ENCODE results near the gene PACSIN2.

PACSIN2 gene

DNA sequence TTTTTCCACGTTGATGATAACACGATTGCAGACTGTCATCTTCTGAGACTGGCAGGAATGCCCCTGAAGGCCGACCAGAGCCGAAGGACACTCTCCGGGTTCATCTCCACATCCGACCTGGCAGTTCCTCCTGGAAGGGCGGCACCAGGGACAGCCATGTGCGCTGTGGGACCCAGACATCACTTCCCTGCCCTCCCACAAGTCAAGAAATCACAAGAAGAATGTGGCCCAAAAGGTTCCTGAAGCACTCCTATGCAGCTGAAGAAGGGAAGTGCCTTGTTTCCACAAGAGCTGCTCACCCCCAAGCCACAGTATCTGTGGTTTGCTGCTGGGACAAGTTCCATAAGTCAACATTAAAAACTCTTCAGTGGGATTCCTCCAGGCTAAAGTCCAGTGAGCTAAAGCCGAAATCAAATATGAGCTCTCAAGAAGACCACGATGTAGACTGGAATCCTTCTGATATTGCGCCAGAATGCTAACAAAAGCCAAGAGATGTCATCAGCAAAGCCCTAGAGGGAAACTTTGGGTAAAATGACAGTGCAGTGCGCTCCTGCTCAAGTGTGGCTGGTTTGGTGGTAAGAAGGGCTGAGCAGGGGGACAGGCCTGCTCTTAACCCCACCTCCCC lies 21.2 kb downstream of the PACSIN2 start:
- peaks cover 9% of the 10 kb centered on the region for H3K9me3 ChIP-seq (ENCODE audit: low read length)
- H3K4me3 ChIP-seq (ENCODE audit: low read length), result no peak overlapping the region
- no peak overlapping the region for H2AFZ ChIP-seq (ENCODE audit: low read depth, low read length)
- no peaks in the 10 kb centered on the region for H3K27me3 ChIP-seq (ENCODE audit: insufficient read depth, low read length)
- H3K36me3 ChIP-seq (ENCODE audit: insufficient read depth, low read length), result peaks cover 6% of the 10 kb centered on the region
- peaks cover 14% of the 10 kb centered on the region for H3K4me1 ChIP-seq (ENCODE audit: insufficient read depth, low read length)

DNA sequence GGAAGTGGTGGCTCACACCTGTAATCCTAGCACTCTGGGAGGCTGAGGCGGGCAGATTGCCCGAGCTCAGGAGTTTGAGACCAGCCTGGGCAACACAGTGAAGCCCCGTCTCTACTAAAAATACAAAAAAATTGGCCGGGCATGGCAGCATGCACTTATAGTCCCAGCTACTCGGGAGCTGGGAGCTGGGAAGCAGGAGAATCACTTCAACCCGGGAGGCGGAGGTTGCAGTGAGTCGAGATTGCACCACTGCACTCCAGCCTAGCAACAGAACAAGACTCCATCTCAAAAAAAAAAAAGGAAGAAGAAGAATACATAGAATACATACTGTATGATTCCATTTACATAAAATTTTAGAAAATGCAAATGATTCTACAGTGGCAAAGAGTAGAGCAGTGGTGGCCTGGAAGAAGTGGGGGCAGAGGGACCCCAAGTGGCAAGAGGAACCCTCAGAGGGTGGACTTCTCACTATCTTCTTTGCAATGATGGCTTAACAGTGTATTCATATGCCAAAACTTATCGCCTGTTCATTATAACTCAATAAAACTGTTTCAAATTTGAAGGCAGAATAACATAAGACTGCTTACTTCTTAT lies 22.0 kb downstream of the PACSIN2 start:
- Histone ChIP-seq H3K36me3 (ENCODE audit: insufficient read depth, low read length) (peaks cover 6% of the 10 kb centered on the region), H3K4me1 (ENCODE audit: insufficient read depth, low read length) (peaks cover 14% of the 10 kb centered on the region), H2AFZ (ENCODE audit: low read depth, low read length) (no peak overlapping the region), H3K9me3 (ENCODE audit: low read length) (peaks cover 8% of the 10 kb centered on the region), H3K27me3 (ENCODE audit: insufficient read depth, low read length) (no peaks in the 10 kb centered on the region), H3K4me3 (ENCODE audit: low read length) (no peak overlapping the region)

DNA sequence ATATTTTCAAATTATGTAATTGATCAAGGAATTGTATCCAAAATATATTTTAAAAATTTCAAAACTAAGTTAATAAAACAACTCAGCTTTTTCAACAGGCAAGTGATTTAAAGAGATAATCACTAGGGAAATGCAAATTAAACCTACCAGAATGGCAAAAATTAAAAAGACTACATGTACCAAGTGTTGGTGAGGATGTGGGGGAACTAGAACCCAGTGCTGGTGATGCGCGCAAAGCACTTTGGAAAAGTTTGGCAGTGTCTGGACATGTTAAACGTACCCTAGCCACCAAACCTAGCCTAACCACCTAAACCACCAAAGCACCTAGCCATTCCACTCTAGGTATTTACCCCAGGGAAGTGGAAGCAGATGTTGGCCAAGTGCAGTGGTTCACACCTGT lies 22.9 kb downstream of the PACSIN2 start:
- Histone ChIP-seq H3K4me1 (ENCODE audit: insufficient read depth, low read length) (peaks cover 14% of the 10 kb centered on the region), H2AFZ (ENCODE audit: low read depth, low read length) (no peak overlapping the region)

DNA sequence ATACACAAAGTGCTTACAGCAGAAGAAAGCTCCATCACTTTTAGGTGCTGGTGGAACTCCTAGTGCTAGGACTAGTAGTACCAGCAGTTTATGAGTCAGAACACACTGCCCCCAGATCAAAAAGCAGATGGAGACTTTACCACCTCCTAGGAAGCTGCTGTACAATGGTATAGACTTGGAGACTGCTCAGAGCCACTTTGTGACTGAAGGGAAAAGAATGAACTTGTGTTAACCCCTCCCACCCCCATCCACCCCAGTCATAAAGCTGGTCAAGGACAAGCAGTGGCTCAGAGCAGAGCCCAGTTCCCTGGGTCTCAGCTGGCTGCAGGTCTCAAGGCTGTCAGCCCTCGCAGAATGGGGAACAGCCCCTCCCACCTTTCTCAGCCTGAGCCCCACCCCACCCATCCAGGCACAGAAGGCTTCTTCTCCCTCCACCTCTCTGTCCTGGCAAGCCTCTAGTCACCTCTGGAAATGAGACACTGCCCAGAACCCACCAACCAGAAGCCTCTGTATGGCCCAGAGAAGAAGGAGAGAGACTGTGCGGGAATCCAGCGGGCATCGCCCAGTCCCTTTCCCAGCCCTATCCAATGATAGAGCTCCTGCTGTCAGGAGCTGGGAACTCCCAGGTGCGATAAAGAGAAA lies 23.8 kb downstream of the PACSIN2 start:
- peaks cover 6% of the 10 kb centered on the region for H3K36me3 ChIP-seq (ENCODE audit: insufficient read depth, low read length)
- no peak overlapping the region for H2AFZ ChIP-seq (ENCODE audit: low read depth, low read length)
- peaks cover 20% of the 10 kb centered on the region for H3K4me1 ChIP-seq (ENCODE audit: insufficient read depth, low read length)
- H3K4me3 ChIP-seq (ENCODE audit: low read length), result no peak overlapping the region
- H3K27me3 ChIP-seq (ENCODE audit: insufficient read depth, low read length), result no peaks in the 10 kb centered on the region
- H3K9me3 ChIP-seq (ENCODE audit: low read length), result peaks cover 8% of the 10 kb centered on the region

More for the DNA sequence above, 22.9 kb downstream of the PACSIN2 start:
- H3K4me3 ChIP-seq (ENCODE audit: low read length), result no peak overlapping the region
- no peaks in the 10 kb centered on the region for H3K27me3 ChIP-seq (ENCODE audit: insufficient read depth, low read length)
- peaks cover 6% of the 10 kb centered on the region for H3K36me3 ChIP-seq (ENCODE audit: insufficient read depth, low read length)
- peaks cover 8% of the 10 kb centered on the region for H3K9me3 ChIP-seq (ENCODE audit: low read length)

DNA sequence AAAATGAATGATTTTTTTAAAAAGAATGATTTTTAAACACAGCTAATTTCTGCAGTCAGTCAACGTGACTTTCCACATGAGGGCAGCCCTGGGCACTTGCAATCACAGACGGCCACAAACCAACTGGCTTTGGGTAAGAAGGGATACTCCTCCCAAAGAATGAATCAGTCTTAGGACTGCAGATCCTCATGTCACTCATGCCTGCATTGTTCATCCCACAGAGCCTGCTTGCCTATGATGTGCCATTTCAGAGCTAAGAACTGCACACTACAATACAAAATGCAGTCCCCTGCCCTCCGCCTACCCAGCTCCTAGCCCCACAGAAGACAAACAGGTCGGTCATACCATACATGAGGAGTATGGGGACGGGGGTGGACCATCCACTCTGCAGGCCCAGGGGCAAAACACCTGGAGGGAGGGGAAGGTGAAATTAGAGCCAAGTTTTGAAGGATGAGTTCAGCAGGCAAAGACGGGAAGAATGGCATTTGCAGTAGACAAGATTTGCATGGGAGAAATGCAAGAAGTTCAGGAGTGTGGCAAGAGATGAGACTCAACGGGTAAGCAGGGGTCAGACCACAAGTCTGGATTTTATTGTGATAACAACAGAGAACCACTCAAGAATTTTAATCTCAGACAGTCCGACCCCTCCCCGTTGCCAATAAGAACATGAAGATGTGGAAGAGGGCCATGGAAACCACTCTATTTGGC lies 24.7 kb downstream of the PACSIN2 start:
- Histone ChIP-seq H2AFZ (ENCODE audit: low read depth, low read length) (no peak overlapping the region), H3K4me3 (ENCODE audit: low read length) (no peak overlapping the region), H3K27me3 (ENCODE audit: insufficient read depth, low read length) (no peaks in the 10 kb centered on the region)

DNA sequence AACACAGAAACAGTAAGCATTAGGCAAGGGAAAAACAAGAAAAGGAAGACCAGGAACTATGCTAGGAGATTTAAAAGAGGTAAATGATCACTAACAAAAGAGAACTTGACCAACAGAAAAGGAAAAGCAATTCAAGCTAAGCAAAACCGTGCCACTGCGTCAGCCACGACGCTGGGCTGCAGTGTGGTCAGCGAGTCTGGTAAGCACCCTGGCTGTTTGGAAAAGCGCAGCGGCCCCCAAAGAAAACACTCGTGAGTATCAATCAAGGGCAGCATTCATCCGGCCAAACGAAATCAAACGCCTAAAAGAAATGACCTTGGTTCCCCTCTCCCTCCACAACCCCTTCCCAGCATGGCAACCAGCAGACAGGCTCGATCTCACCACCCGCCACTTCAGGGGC lies 28.8 kb downstream of the PACSIN2 start:
- Histone ChIP-seq H3K9me3 (ENCODE audit: low read length) (no peaks in the 10 kb centered on the region), H3K4me1 (ENCODE audit: insufficient read depth, low read length) (peaks cover 24% of the 10 kb centered on the region), H2AFZ (ENCODE audit: low read depth, low read length) (no peak overlapping the region), H3K36me3 (ENCODE audit: insufficient read depth, low read length) (no peaks in the 10 kb centered on the region), H3K27me3 (ENCODE audit: insufficient read depth, low read length) (no peaks in the 10 kb centered on the region), H3K4me3 (ENCODE audit: low read length) (no peak overlapping the region)

More for the DNA sequence above, 24.7 kb downstream of the PACSIN2 start:
- H3K9me3 ChIP-seq (ENCODE audit: low read length), result peaks cover 8% of the 10 kb centered on the region
- peaks cover 27% of the 10 kb centered on the region for H3K4me1 ChIP-seq (ENCODE audit: insufficient read depth, low read length)
- H3K36me3 ChIP-seq (ENCODE audit: insufficient read depth, low read length), result peaks cover 6% of the 10 kb centered on the region

DNA sequence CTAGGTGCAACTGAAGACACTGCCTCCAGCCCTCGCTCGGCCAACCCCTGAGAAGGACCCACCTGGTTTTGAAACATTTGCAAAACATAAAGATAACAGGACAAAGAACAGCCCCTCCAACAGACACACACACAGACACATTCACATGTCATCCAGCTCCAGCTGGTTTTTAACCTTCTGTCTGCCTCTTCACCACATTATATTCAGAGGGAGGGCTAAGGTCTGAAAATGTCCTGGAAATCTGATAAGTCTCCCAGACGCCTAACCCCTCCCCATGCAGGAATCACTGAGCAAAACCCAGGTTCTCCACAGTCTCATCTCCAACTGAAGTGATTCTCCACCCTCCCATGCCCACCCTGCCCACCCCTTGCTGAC lies 29.4 kb downstream of the PACSIN2 start:
- Histone ChIP-seq H3K36me3 (ENCODE audit: insufficient read depth, low read length) (no peaks in the 10 kb centered on the region), H2AFZ (ENCODE audit: low read depth, low read length) (no peak overlapping the region)

DNA sequence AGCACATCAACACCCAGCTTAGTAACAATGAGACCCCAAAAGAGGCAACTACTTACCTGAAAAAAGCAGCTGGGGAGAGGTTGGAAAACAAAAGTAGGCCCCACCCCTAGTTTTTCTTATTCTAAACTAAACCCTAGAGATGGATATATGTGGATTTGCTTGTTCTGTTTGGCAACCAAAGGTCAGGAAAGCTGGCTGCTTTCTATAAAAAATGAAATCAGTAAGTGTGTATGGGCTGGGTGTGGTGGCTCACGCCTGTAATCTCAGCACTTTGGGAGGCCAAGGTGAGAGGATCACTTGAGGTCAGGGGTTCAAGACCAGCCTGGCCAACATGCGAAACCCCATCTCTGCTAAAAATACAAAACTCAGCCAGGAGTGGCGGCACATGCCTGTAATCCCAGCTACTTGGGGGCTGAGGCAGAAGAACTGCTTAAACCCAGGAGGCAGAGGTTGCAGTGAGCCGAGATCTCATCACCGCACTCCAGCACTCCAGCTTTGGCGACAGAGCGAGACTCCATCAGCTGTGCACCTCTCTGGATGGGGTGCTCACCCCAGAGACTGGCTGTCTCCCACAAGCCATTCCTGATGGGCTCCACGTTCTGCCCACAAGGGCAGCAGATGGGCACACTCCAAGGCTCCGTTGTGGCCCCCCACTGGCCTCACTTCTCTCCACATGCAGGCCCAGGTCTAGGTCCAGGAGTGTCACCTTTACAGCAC lies 30.0 kb downstream of the PACSIN2 start:
- no peaks in the 10 kb centered on the region for H3K36me3 ChIP-seq (ENCODE audit: insufficient read depth, low read length)
- H3K9me3 ChIP-seq (ENCODE audit: low read length), result no peaks in the 10 kb centered on the region
- H3K4me1 ChIP-seq (ENCODE audit: insufficient read depth, low read length), result peaks cover 16% of the 10 kb centered on the region
- H3K4me3 ChIP-seq (ENCODE audit: low read length), result no peak overlapping the region
- H3K27me3 ChIP-seq (ENCODE audit: insufficient read depth, low read length), result no peaks in the 10 kb centered on the region
- no peak overlapping the region for H2AFZ ChIP-seq (ENCODE audit: low read depth, low read length)

More for the DNA sequence above, 29.4 kb downstream of the PACSIN2 start:
- Histone ChIP-seq H3K9me3 (ENCODE audit: low read length) (no peaks in the 10 kb centered on the region), H3K4me1 (ENCODE audit: insufficient read depth, low read length) (peaks cover 21% of the 10 kb centered on the region), H3K4me3 (ENCODE audit: low read length) (no peak overlapping the region), H3K27me3 (ENCODE audit: insufficient read depth, low read length) (no peaks in the 10 kb centered on the region)

DNA sequence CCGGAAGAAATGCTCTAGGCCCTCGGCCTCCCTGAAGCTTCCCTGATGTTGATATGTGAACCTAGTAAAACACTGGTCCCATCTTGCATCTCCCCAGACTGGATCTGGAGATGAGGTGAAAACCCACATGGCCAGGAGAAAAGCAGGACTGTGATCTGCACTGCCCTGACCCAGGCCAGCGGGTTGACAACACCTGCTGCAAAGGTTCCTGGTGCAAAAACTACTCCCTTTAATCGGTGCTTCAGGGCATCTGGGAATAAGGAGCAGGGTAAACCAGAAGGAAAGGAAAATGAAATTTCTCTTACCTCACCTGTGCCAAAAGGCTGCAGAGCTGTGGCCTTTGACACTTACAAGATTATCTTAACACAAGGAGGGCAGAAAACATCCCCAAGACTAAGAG lies 30.6 kb downstream of the PACSIN2 start:
- Histone ChIP-seq H3K4me3 (ENCODE audit: low read length) (no peak overlapping the region), H3K36me3 (ENCODE audit: insufficient read depth, low read length) (no peaks in the 10 kb centered on the region), H3K27me3 (ENCODE audit: insufficient read depth, low read length) (no peaks in the 10 kb centered on the region), H3K9me3 (ENCODE audit: low read length) (no peaks in the 10 kb centered on the region), H2AFZ (ENCODE audit: low read depth, low read length) (no peak overlapping the region), H3K4me1 (ENCODE audit: insufficient read depth, low read length) (peaks cover 16% of the 10 kb centered on the region)

DNA sequence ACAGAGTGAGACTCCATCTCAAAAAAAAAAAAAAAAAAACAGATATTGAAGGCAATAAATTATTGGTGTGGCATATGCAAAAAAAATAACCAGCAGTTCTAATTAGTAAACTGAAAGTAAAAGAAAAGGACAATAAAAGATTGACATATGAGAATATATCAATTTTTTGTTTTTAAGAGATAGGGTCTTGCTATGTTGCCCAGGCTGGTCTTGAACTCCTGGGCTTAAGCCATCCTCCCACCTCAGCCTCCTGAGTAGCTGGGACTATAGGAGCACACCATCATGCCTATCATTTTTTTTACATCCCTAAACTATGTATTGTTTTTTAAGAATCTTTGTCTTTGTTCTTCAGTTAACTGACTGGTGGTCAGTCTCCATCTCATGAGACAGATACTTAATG lies 31.5 kb downstream of the PACSIN2 start:
- no peak overlapping the region for H2AFZ ChIP-seq (ENCODE audit: low read depth, low read length)
- no peaks in the 10 kb centered on the region for H3K27me3 ChIP-seq (ENCODE audit: insufficient read depth, low read length)
- no peaks in the 10 kb centered on the region for H3K36me3 ChIP-seq (ENCODE audit: insufficient read depth, low read length)
- peaks cover 22% of the 10 kb centered on the region for H3K4me1 ChIP-seq (ENCODE audit: insufficient read depth, low read length)
- H3K9me3 ChIP-seq (ENCODE audit: low read length), result no peaks in the 10 kb centered on the region
- no peak overlapping the region for H3K4me3 ChIP-seq (ENCODE audit: low read length)

DNA sequence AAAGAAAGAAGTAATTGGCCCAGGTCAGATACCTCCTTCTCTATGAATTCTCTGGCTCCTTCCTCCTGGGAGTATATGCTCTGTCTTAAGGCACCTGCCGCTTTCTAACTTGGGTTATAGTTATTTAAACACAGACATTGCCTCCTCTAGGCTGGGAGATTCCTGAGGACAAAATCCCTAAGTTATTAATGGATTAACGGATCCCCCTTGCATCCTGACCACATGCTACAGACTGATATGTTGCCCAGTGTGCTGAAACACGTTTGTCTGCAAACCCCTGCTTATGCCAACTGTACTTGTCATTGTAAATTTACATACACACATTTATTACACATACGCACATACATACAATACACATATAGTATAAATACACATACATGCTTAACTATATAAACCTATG lies 35.3 kb downstream of the PACSIN2 start:
- H3K4me1 ChIP-seq (ENCODE audit: insufficient read depth, low read length), result peaks cover 5% of the 10 kb centered on the region
- H3K4me3 ChIP-seq (ENCODE audit: low read length), result no peak overlapping the region
- H3K27me3 ChIP-seq (ENCODE audit: insufficient read depth, low read length), result no peaks in the 10 kb centered on the region
- no peaks in the 10 kb centered on the region for H3K9me3 ChIP-seq (ENCODE audit: low read length)
- H3K36me3 ChIP-seq (ENCODE audit: insufficient read depth, low read length), result no peaks in the 10 kb centered on the region
- H2AFZ ChIP-seq (ENCODE audit: low read depth, low read length), result no peak overlapping the region

DNA sequence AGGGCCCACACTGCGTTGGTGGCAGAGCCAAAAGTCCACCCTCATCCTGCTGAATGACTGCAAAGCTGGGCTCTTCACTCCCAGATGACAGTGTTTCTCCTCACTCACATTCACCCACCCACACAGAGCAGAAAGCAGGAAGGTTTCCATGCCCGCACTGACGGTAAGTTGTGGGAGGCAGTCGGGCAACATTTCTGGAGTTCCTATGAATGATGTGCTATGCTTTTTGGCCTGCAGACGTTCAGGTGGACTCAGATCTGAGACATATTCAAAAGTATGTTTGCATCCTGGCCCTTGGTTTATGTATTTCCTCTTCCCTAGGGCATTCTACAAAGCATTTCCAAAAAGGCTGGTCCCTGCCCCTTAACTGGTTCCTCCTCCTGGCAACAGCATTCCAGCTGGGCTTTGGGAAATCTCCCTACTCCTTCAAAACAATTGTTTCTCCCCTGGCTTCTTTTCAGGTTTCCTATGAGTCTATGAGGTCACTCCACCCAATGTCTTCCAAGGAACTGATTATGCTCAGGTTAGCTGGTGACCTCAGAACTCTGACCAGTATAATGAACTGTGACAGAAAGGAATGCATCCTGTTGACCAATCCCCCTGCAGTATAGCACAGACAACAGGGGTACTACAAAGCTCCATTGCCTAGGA lies 36.4 kb downstream of the PACSIN2 start:
- H3K36me3 ChIP-seq (ENCODE audit: insufficient read depth, low read length), result no peaks in the 10 kb centered on the region
- no peak overlapping the region for H2AFZ ChIP-seq (ENCODE audit: low read depth, low read length)
- no peak overlapping the region for H3K4me3 ChIP-seq (ENCODE audit: low read length)
- no peaks in the 10 kb centered on the region for H3K9me3 ChIP-seq (ENCODE audit: low read length)
- peaks cover 5% of the 10 kb centered on the region for H3K4me1 ChIP-seq (ENCODE audit: insufficient read depth, low read length)
- H3K27me3 ChIP-seq (ENCODE audit: insufficient read depth, low read length), result no peaks in the 10 kb centered on the region

Data from neuron (in vitro differentiated cells).